GOT3 (cell line): ENCODE data around the gene PDGFB.

Experiments
- DNase-seq: peaks from one replicate; lab custom pipeline; 2025; ENCODE audit warnings: mixed read lengths; lab: John Stamatoyannopoulos, UW

Gene PDGFB

GRCh38 chr22:39276440-39277141 lies 31.8 kb upstream of the PDGFB start:
- no peak for DNase-seq

DNA sequence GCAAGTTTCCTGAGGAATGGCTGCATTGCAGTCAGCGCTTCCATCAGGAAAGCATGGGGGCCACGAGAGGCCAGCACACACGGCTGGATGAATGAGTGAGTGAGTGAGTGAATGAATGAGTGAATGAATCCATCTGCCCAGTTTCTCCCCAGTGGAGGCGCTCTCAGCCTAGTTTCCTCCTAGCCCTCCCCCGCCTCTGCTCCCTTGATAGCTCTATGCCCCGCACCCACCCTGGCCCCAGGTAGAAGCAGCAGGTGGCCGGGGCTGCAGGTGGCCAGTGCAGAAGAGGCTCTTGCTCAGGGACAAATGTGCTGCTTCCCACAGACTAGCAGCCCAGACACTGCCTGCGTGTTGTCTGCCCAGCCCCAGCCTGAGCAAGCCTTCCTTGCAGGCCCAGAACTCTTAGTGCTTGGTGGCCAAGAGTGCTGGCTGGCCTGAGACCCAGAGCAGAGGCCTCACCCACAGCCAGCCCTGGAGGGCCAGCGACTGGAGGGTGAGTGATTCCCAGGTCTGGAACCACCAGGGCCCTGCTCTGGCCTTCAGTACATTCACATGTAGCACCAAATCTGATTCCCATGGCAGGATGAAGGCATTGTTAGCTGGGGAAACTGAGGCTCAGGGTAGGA lies 31.1 kb upstream of the PDGFB start:
- DNase-seq = no peak

GRCh38 chr22:39273950-39274887 lies 29.4 kb upstream of the PDGFB start:
- DNase-seq = no peak

GRCh38 chr22:39270792-39271191 lies 26.0 kb upstream of the PDGFB start:
- no peak for DNase-seq

- no peak for DNase-seq
Measured at GRCh38 chr22:39270280-39270679, 25.5 kb upstream of the PDGFB start.

DNA sequence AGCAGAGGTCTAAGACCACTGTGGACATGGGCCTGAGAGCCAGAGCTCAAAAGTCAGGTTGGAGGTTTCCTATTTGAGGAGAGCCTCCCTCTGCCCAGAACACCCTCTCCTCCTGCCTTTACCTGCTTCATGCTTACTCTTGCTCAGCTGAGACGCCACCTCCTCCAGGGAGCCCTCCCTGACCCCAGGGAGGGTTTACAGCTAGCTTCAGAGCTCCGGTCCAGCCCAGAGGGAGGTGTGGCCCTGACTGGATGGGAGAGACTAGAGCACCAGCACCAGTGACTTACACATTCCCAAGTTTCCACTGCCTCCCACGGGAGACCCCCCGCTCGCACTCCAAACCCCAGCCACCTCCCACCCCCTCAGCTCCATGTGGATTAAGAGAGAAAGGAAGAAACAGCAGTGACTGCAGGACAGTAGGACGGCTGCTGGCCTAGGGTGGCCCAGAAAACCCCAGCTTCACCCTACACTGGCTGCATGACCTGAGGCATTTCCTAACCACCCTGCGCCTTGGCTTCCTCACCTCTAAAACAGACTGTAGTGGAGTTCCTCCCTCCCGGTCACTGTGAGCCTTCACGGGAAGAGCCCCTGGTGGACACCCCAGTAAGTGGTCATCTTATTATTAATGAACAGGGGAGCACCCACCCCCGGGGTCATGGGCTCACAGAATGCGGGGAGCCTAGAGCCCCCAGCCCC lies 24.5 kb upstream of the PDGFB start:
- no peak for DNase-seq

DNA sequence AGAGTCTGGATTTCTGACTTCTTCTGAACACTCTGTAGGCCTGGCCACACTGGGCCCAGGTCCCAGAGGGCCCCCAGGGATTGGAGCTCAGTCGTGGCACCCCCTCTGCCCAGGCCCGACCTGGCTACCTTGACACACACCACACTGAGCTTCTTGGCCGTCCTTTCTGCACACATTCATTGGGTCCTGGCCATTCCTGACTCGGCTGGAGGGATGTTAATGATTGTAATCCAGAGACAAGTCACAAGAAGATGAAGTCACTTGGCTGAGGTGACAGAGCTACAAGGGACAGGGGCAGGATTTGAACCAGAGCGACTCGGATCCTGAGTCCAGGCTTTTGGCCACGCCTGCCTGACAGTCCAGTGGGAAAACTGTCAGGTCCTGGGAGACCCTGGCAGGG lies 23.9 kb upstream of the PDGFB start:
- no peak for DNase-seq

DNA sequence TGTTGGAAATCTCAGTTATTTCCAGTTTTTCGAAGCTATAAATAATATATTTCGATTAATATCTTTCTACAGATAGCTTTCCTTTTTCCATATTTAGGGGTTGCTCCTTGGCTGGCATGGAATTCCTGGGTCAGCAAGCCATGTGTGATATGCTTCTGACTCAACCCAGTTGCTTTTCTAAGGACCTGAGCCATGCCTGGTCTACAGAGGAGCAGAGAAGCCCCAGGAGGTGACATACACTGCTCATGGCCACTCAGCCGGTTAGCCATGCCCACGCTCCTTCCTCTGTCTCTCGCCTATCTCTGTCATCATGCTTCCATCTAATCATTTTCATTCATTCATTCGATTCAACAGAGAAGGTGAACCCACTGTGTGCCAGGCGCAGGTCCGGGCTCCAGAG lies 23.2 kb upstream of the PDGFB start:
- no peak for DNase-seq

DNA sequence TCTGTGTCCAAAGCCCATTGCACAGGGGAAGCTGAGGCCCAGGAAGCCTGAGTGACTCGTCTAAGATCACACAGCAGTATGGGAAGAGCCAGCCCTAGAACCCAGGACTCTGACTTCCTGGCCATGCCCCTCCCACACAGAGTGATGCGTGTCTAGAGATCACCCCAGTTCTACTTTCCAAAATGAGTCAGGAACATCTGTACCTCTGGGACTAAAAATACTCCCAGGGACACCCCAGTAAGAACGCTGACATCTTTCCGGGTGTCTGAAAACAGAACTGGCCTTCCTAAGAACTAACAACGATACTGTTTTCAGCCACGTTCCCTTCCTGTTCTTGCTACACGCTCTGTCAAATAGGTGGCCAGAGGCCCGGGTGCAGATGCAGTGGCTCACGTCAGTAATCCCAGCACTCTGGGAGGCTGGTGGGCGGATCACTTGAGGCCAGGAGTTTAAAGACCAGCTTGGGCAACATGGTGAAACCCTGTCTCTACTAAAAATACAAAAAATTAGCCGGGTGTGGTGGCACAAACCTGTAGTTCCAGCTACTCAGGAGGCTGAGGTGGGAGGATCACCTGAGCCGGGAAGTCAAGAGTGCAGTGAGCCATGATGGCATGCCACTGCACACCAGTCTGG lies 21.7 kb upstream of the PDGFB start:
- DNase-seq = no peak

GRCh38 chr22:39265143-39265886 lies 20.5 kb upstream of the PDGFB start:
- no peak for DNase-seq

- DNase-seq = no peak
Measured at GRCh38 chr22:39264349-39265038, 19.7 kb upstream of the PDGFB start.

DNA sequence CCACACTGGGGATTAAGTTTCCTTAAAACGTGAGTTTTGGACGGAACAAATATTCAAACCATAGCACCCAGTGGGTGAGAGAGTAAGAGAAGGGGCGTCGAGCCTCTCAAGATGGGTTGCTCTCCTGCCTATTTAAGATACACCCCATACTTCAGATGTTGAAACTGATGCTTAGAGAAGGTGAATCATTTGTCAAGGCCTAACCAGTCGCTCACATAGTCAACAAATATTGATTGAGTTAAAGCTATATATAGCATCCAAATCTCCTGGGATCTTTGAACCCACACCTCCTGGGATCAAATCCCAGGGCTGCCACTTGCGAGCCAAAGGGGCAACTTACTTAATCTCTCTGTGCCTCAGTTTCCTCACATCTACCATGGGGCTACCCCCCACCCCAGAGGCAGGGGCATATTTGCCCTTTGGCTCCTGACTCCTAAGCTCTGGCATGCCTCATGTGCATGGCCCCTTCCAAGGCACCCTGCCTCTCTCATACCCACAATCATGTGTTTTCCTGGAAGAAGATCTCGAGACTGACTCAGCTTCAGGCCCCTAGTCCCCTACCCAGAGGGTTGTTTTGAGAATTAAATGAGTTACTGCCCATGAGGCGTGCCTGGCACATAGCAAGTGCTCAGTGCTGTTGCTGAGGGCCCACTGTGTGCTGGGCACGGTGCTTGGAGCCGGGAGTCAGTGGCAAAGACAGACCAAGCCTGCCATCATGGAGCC lies 19.0 kb upstream of the PDGFB start:
- DNase-seq = no peak

DNA sequence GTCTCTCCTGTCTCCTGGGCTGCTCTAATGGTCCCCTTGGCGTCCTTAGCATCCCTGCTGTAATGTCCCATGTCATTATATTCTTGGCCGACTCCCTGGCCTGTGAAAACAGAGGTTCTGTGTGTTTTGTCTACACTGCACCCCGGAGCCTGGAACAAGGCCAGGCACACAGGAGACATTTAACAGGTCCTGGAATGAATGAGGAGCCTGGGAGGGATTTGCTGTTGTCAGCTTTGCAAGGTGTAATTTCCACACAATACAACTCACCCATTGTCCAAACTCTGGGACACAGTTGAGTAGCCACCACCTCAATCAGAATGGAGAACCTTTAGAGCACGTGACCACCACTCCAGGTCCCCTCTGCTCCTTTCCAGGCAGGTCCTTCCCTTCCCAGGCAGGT lies 14.9 kb upstream of the PDGFB start:
- no peak for DNase-seq

GRCh38 chr22:39257901-39258475 lies 13.2 kb upstream of the PDGFB start:
- no peak for DNase-seq

- DNase-seq = no peak
Measured at GRCh38 chr22:39256979-39257378, 12.2 kb upstream of the PDGFB start.

DNA sequence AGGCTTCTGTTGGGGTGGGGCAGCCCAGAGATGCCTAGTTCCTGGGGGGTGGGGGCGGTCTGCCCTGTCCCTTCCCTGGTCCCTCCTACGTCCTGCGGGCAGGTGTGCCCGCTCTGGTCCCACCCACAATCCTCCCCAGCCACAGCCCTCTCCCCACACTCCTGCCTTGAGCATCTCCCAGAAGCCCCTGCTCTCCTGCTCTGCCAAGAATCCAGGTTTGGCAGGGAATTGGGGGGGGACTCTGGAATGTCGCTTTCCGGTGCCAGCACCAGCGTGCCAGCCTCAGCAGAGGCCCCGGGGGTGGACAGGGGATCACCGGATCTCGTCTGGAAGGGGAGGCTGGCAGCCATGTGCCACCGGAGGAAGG lies 11.4 kb upstream of the PDGFB start:
- no peak for DNase-seq

GRCh38 chr22:39255449-39256185 lies 10.8 kb upstream of the PDGFB start:
- no peak for DNase-seq

DNA sequence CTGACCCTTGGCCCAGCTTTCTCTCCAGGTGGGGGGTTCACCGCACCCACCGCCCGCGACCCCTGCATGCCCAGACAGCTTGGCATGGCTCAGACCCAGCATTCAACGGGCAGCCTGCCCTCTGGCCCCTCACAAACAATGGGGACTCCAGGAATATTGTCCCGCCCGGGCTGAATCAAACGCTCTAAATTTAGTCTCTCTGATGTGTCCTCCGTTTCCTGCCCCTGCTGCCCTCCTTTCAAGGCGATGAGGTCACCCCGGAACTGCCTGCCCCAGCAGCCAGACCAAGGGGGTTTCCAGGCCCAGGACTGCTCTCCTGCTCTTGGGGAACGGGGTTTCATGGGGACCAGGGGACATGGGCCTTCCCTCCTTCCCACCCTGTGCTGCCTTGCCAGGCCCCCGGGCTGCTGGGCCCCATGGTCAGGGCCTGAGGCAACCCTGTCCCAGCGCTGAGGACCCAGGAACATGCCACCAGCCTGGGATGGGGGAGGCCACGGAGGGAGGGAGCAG lies 10.1 kb upstream of the PDGFB start:
- no peak for DNase-seq

DNA sequence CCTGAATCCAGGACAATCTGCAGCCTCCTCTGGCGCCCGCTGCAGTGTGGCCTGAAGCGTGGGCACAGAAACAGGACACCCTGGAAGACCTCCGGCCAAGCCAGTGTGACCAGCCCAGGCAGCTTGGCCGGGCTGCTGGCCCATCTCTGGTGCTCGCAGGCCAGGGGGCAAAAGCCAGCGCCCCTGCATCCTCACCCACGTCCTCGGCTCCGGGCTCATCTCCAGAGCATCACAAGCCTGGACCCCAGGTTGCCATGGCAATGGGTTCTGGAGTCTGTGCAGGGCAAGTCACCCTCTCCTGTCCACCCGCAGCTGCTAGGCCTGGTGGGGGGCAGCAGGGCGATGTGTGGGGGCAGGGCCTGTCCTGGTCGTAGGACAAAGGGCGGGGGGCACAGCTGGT lies 9.3 kb upstream of the PDGFB start:
- no peak for DNase-seq
